ENCODE measurements around the gene SSNA1.

- peak; percentile 91 for TF ChIP-seq CTCF (IDR thresholded peaks at IDR 0.05; ENCODE audit: low read depth, low read length)
- no peak for TF ChIP-seq EZH2phosphoT487 (IDR thresholded peaks at IDR 0.05; ENCODE audit: low read depth)
These were observed 38.8 kb downstream of the SSNA1 start, which contains the start of gene RNF224 for GRCh38 chr9:137227054-137227852.
